Activated T-cell treated with anti-CD3 and anti-CD28 coated beads for 24 hours (primary cell): Measurements from ENCODE around the gene PDK4.
"Not testable (repeated sequence)": the region's sequence is repeated elsewhere in the genome, so short reads cannot be mapped to it uniquely, and the experiment has no call there.

Experiments
- DNase-seq: peaks from one replicate; pipeline ENCODE4 v3.0.0-alpha.2; 2020; ENCODE audit warnings: low read depth

Gene PDK4

GRCh38 chr7:95569720-95570119 is 26.6 kb downstream of the PDK4 start:
- DNase-seq, result no peak

DNA sequence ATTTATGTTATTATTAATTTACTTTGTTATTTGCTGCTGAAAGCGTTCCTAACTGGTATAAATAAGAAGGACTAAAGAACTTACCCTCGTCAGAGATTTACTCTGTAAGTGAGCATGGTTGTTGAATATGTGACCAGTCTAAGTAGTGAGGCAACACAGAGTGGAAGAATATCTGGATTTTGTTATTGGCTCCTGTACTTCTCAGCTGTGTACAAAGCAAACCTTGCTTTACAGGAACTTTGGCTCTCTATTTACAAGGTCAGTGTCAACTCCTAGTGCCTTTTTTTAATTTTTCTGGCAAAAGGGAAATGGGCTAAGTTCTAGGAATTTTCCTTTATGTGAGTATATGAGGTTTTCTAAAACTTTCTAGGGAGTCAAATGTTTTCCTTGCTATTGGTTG is 35.6 kb downstream of the PDK4 start:
- DNase-seq, result no peak

- no peak for DNase-seq
Measured at GRCh38 chr7:95558864-95559263, 37.5 kb downstream of the PDK4 start.

- no peak for DNase-seq
Measured at GRCh38 chr7:95556777-95557176, 39.5 kb downstream of the PDK4 start.

DNA sequence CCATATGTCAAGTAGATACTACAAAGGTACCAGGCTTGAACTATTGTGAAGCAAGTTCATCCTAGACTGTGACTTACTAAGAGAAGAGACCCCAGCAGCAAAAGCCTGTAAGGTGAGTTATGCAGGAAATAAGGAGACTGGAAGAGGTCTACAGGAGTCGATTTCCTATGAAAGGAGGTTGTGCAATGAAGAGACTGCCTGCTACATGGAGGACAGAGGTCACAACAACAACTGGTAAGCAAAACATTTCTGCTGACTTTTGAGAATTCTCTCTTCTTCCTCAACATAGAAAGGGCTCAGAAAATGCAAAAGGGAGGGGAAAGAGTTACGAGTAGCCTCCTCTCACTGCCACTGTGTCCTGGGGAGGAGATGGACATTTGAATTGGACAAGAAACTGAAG is 42.4 kb downstream of the PDK4 start:
- no peak for DNase-seq

DNA sequence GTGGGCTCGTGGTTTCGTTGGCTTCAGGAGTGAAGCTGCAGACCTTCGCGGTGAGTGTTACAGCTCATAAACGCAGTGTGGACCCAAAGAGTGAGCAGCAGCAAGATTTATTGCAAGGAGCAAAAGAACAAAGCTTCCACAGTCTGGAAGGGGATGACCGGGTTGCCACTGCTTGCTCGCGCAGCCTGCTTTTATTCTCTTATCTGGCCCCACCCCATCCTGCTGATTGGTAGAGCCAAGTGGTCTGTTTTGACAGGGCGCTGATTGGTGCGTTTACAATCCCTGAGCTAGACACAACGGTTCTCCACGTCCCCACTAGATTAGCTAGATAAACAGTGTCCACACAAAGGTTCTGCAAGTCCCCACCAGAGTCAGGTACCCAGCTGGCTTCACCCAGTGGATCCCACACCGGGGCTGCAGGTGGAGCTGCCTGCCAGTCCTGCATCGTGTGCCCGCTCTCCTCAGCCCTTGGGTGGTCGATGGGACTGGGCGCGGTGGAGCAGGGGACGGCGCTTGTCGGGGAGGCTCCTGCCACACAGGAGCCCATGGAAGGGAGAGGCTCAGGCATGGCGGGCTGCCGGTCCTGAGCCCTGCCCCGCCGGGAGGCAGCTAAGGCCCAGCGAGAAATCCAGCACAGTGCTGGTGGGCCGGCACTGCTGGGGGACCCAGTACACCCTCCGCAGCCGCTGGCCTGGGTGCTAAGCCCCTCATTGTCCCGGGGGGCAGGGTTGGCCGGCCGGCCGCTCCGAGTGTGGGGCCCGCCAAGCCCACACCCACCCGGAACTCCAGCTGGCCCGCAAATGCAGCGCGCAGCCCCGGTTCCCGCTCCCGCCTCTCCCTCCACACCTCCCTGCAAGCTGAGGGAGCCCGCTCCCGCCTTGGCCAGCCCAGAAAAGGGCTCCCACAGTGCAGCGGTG is 44.0 kb downstream of the PDK4 start:
- DNase-seq, result not testable (repeated sequence)

- no peak for DNase-seq
Measured at GRCh38 chr7:95550546-95550945, 45.8 kb downstream of the PDK4 start.

GRCh38 chr7:95549818-95550529 is 46.3 kb downstream of the PDK4 start:
- DNase-seq, result no peak

DNA sequence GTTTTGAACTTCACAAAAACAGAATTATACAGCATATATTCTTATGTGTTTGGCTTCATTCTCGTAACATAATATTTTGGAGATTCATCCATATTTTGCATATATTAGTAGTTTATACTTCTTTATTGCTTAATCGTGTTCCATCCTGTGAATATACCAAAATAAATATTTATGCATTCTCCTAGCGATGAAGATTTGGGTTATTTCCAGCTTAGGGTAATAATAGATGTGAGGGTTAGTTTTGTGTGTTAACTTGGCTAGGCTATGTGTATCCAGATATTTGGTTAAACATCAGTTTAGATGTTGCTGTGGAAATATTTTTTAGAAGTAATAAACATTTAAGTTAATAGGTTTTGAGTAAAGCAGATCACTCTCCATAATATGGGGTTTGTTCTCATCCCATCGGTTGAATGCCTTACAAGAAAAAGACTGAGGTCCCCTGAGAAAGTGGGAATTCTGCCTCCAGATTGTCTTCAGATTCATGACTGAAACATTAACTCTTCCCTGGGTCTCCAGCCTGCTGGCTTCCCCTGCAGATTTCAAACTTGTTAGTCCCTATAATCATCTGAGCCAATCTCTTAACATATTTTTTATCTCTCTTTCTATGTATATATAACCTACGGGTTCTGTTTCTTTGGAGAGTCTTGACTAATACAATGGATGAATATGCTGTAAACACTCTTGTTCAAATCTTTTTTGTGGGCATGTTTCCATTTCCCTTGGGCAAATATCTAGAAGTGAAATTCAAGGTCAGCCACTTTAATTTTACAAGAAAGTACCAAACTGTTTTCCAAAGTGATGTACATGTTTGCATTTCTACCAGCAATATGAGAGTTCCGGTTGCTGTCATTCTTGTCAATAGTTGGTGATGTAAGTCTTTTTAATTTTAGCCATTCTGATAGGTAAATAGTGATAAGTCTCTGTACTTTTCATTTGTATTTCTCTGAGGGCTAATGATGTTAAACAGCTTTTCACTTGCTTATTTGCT is 48.7 kb downstream of the PDK4 start:
- no peak for DNase-seq

DNA sequence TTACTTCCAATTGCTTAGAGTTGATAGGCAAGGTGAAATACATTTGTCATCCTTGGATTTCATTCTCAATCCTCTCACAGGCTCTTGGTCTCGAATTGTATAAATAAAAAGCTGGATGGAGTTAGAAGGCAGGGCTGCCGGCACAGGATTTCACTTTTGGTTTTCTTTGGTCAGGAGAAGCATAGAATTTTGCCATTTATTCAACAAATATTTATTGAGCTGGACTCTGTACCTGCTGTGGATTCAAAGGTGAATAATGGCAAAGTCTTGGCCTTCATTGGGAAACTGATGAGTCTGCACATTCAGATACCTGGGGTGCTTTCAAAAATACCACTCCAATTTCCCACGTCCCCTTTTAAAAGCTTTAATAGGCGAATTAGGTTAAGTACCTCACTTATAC is 49.7 kb downstream of the PDK4 start:
- no peak for DNase-seq

DNA sequence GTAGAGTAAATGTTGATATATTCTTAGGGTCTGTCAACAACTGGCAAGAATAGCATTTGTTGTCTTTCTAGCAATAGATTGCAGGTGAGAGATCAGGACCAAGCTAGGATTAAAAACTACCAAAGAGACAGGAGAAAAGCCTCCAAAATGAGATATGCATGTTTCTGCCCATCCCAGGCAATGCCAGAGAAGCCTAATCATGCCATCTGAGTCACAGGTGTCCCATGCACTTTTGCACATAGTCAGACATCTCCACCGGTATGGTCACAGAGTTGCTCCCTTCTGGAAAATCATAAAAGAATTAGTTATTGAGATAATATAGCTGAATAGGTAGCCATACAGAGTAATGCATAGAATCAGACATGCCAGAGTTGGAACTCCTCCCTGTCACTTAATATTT is 50.6 kb downstream of the PDK4 start:
- no peak for DNase-seq

GRCh38 chr7:95545007-95545615 is 51.2 kb downstream of the PDK4 start:
- no peak for DNase-seq

GRCh38 chr7:95544171-95544570 is 52.1 kb downstream of the PDK4 start:
- DNase-seq, result no peak

DNA sequence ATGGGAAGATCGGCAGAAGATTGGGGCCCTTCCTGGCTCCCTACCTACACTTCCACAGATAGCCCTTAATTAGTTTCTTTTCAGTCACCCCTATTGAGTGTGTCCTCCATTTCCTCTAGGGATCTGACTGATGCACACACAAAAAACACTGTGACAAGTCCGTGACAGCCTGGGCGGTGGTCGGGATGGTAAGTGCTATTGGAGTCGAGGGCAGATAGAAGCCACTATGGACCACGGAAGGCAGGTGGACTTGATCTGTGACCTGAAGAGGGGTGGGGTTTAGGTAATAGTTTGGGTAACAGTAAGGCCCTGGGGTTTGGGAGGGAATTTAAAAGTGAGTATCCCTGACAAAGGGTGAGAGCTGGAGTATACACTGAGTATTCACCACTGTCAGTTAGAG is 53.0 kb downstream of the PDK4 start:
- DNase-seq, result no peak

- DNase-seq, result no peak
Measured at GRCh38 chr7:95540366-95540765, 56.0 kb downstream of the PDK4 start.

DNA sequence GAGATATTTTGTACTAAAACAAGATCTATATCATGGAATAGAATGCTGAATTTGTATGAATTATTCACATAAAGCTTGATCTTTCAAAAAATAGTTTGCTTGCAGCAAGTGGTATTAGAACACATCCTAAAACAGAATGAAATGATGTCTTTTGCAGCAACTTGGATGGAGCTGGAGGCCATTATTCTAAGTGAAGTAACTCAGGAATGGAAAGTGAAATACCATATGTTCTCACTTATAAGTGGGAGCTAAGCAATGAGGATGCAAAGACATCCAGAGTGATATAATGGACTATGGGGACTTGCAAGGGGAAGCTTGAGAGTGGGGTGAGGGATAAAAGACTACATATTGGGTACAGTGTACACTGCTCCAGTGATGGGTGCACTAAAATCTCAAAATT is 56.9 kb downstream of the PDK4 start:
- no peak for DNase-seq

- DNase-seq, result no peak
Measured at GRCh38 chr7:95537468-95537867, 58.8 kb downstream of the PDK4 start.

DNA sequence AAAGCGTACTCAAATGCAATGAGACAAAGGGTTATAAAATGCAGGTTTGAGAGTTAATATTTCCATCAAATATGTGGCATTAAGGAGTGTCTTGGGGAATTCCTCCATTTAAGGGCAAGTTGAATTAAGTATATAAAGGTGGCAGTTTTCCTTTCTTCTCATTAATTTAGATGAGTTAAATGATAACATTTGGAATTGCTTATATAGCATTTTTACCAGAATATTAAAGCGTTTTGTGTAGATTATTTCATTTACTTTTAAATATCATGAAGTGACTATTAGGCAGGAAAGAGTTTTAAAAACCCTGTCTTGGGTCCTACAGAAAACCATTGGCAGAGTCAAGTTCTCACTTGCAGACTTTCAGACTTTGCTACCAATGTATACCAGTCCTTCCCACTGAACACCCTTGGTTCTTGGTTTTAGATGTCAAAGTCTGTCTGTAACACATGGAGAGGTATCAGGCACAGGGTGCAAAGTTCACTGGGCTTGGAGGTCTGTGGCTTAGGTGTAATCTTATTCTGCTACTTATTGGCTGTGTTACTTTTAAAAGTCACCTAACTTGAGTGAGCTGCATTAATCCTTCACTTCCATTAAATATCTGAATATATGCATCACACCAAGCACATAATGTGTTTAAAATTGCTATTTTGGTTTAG is 59.5 kb downstream of the PDK4 start:
- no peak for DNase-seq

GRCh38 chr7:95535662-95536061 is 60.7 kb downstream of the PDK4 start:
- no peak for DNase-seq

DNA sequence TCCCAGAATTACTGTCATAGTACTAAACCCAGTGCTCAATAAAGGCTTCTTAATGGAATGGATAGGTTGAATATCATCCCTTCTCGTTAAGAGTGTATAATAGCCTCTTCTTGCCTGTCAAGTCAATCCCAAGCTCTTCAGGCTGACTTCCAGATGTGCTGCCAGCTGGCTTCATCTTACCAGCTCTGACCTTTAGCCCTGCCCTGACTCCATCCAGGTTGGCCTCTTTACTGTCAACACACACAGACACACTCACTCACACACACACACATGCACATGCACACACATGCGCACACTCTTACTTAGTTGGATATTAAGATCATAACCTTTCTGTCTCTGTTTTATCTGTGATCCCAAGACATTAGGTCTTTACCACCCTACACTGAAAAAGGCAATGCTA is 61.5 kb downstream of the PDK4 start:
- DNase-seq, result no peak
